ENCODE data around the gene UNC13B.
"Not testable (repeated sequence)": the region's sequence is repeated elsewhere in the genome, so short reads cannot be mapped to it uniquely, and the experiment has no call there.

DNA sequence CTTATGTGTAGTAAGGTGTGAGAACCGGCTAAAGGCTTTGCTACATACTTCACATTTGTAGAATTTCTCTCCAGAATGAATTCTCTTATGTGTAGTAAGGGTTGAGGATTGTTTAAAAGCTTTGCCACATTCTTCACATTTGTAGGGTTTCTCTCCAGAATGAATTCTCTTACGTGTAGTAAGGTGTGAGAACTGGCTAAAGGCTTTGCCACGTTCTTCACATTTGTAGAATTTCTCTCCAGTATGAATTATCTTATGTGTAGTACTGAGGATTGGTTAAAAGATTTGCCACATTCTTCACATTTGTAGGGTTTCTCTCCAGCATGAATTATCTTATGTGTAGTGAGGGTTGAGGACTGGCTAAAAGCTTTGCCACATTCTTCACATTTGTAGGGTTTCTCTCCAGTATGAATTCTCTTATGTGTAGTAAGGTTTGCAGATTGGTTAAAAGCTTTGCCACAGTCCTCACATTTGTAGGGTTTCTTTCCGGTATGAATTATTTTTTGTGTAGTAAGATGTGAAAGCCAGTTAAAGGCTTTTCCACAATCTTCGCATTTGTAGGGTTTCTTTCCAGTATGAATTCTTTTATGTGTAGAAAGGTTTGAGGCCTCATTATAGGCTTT is 13.8 kb upstream of the UNC13B start:
- TF ChIP-seq, protein P1, sequence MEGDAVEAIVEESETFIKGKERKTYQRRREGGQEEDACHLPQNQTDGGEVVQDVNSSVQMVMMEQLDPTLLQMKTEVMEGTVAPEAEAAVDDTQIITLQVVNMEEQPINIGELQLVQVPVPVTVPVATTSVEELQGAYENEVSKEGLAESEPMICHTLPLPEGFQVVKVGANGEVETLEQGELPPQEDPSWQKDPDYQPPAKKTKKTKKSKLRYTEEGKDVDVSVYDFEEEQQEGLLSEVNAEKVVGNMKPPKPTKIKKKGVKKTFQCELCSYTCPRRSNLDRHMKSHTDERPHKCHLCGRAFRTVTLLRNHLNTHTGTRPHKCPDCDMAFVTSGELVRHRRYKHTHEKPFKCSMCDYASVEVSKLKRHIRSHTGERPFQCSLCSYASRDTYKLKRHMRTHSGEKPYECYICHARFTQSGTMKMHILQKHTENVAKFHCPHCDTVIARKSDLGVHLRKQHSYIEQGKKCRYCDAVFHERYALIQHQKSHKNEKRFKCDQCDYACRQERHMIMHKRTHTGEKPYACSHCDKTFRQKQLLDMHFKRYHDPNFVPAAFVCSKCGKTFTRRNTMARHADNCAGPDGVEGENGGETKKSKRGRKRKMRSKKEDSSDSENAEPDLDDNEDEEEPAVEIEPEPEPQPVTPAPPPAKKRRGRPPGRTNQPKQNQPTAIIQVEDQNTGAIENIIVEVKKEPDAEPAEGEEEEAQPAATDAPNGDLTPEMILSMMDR (IDR thresholded peaks at IDR 0.05), result not testable (repeated sequence)
- TF ChIP-seq POLR2A (IDR thresholded peaks at IDR 0.05), result not testable (repeated sequence)
